Amygdala (tissue), 56 donors: ENCODE data around the gene OR6C3.
"Not testable (repeated sequence)": the region's sequence is repeated elsewhere in the genome, so short reads cannot be mapped to it uniquely, and the experiment has no call there.

Source experiments
- DNase-seq, 56 donors: peaks; one replicate each; lab custom pipeline; 2025; lab: John Stamatoyannopoulos, UW

The OR6C3 gene

DNA sequence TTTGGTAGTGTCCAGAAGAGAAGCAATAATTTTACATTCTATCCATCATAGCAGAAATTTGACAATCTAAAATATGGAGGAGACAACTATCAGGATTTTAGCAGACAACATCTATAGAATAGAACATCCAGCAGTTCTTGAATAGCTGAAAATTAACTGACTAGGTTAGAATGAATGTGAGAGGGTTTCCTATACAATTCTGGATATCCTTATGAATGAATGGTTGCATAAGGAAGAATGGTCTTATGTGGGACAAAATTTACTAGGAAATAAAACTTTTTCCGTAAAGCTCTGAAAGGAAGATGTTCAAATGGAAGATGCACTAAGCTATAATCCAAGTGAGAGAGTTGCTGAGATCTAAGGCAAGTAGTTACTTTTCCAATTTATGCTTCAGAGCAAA, at the start of gene OR6C3:
TSS of gene OR6C3 (plus strand) at position 301 of the 400 bp plus-strand sequence. CDS start 955 bp downstream, outside the sequence.
- DNase-seq = no peak

DNA sequence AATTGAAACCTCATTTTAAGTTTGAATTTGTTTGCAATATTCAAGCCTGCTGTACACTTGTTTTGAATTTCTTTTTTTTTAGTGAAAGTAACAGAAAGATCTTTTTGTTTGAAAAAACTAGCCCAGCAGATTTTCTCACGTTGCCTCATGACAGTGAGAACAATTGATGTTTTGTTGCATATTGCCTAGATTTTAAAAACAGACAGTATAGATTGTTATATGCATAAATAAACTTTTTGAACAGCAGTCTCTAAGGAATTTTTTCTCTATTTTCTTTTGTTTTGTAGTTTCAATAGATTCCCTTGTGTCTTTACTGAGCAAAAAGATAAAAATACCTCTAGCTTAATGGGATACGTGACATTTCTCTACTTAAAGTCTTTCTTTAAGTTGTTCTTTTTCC, 49.6 kb upstream of the OR6C3 start:
- DNase-seq = no peak

DNA sequence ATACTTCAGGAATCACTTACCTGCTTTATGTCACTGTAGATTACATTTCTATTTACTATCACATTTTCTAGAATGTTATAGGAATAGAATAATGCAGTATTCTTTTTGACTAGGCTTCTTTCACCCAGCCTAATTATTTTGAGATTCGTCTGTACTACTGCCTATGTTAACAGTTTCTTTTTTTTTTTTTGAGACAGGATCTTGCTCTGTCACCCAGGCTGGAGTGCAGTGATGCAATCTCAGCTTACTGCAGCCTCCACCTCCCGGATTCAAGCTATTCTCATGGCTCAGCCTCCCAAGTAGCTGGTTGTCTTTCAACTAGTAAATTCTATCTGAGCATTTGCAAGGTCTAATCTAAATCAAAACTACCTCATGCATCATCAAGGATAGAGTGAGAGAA, 40.5 kb upstream of the OR6C3 start:
- DNase-seq = no peak

DNA sequence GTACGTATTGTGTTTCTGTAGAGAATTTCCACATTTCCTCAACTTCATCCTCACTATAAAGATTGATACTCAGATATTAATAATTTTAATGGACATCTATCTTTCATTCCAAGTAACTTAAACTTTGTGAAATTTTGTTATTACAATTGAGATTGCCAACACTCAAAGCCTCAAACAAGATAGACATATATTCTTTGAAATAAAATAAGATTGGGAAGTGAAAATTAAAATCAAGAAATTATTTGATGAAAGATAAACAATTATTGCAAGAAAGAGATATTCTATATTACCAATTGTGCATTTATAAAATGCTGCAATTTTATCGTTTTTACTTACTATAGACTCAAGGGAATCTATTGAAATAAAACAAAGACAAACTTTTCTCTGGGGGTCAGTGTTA, 34.1 kb upstream of the OR6C3 start, which contains the start of gene OR6C6:
TSS of gene OR6C6 (minus strand) at position 101 of the 400 bp plus-strand sequence. CDS start 1,337 bp downstream, outside the sequence.
- DNase-seq = no peak

DNA sequence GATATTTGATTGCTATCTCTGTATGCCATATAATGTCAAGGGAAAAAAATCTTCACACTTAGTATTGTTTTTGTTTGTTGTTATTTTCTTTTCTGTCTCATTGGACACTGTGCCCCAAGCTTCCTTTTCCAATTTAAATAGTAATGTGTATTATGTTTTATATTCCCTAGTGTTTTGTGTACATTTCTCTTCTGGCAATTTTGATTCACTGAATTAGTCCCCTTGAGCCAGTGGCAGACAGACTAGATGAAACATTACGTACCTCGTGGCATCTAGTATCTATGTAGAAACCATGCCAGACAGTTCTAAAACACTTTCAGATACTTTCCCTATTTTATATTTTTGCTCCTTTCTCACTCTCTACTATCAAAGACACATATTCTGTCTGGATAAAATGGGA, 16.5 kb upstream of the OR6C3 start, which contains the start of gene OR6C1:
TSS of gene OR6C1 (plus strand) at position 301 of the 400 bp plus-strand sequence. CDS start 6,257 bp downstream, outside the sequence.
- DNase-seq = no peak

DNA sequence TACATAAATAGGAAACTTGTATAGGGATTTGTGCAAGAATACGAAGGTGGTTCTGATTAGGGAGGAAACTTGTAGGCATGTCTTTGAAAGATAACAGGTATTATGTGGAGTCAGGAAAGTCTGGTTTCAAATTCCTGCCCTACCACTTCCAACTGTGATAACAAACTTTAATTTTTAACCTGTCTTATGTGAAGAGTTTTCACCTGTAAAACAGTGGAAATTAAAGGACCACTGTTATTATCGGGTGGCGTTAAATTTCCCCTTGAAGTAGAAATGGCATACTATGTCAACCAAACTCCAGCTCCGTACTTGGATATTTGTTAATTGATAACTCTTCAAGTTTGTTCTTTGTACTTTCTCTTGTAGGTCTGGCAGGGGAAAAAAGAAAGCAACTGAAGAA, 10.3 kb upstream of the OR6C3 start:
- no peak for DNase-seq

DNA sequence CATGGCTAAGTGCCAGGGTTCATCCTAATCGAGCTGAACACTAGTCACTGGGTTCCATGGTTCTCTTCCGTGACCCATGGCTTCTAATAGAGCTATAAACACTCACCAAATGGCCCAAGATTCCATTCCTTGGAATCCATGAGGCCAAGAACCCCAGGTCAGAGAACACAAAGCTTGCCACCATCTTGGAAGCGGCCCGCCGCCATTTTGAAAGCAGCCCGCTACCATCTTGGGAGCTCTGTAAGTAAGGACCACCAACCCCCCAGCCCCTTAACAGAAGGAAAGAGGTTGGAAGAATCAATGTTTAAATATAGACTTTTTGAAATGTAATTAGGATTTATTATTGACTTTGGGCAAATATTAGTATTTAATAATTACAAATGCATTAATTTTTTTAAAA, 4.7 kb upstream of the OR6C3 start:
- DNase-seq = not testable (repeated sequence)

DNA sequence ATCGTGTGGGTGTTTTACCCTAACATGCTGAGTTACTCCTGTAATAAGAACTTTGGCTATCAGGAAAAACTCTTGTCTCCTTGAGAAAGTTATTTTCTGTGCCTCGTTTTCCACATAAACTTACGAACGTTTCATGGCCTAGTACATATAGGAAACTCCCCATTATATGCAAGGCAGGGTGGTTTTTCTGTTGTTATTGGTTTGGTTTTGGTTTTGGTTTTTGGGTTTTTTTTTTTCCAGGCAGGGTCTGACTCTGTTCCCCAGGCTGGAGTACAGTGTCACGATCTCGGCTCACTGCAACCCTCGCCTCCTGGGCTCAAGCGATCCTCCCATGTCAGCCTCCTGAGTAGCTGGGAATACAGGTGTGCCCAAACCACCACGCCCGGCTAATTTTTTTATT, 5.5 kb downstream of the OR6C3 start:
- no peak for DNase-seq

DNA sequence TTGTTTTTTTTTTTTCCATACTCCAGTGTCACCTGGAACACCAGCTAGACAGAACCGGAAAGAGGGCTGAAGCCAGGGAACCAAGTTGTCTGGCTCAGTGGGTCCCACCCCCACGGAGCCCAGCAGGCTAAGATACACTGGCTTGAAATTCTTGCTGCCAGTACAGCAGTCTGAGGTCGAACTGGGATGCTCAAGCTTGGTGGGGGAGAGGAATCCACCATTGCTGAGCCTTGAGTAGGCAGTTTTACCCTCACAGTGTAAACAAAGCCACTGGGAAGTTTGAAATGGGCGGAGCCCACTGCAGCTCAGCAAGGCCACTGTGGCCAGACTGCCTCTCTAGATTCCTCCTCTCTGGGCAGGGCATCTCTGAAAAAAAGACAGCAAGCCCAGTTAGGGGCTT, 24.8 kb downstream of the OR6C3 start:
- DNase-seq = not testable (repeated sequence)

DNA sequence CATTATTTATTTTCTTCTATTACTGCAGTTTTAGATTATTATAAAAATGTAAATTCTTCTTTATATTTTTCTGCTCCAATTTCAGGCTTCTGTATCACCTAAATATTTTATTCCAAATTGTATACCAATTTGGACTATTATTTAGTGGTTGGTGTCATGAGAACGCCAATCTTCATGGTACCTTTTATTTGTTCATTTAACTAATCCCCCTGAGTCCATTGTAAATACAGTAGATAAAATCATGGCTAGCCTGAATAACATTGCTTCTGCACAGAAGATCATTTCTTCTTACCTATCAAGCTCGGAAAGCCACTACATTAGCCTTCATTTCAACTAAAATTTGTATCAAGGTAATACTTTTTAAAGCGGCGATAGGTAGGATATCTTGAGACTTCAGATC, 32.1 kb downstream of the OR6C3 start, which contains the start of gene OR6C75:
TSS of gene OR6C75 (plus strand) at position 301 of the 400 bp plus-strand sequence. CDS start 2,136 bp downstream, outside the sequence.
- no peak for DNase-seq

DNA sequence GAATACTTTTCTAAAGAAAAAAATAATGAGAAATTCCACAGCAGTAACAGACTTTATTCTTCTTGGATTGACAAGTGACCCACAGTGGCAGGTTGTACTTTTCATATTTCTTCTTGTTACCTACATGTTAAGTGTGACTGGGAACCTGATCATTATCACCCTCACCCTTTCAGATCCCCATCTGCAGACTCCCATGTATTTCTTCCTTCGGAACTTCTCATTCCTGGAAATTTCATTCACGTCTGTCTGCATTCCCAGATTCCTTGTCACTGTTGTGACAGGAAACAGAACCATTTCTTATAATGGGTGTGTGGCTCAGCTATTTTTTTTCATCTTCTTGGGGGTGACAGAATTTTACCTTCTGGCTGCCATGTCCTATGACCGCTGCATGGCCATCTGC, 34.5 kb downstream of the OR6C3 start:
- no peak for DNase-seq

DNA sequence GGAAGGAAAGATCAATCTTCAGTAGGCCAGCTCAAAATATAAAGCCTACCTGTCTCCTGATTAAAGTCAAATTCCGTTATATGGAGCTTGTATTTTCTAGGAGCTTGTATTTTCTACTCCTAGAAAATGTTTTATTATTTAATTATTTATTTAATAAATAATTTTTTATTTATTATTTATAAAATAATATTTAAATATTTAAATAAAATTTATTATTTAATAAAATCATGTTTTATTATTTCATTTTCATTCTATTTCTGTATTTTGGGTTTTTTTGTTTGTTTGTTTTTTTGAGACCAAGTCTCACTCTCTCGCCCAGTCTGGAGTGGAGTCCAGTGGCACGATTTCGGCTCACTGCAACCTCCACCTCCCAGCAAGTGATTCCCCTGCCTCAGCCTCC, 42.0 kb downstream of the OR6C3 start:
- DNase-seq = no peak
